IMR-90 (cell line): ENCODE results near the gene THADA. TPM values are rescaled to one million over a fixed set of nuclear protein-coding genes. Genes with fewer than 3 reads are reported as not detected.

ENCODE experiments used
- ATAC-seq: fragments of 200-7000 bp; cut with Tn5 transposase; 2 replicates; pipeline ENCODE4 v1.9.1; 2020; ENCODE audit warnings: low read depth, mild to moderate bottlenecking, moderate library complexity
- BruUV-seq: library from RNA; stranded (reverse); fragments of 400-500 nt; replicated peaks from 2 replicates; lab custom pipeline; 2021; lab: Mats Ljungman, UMichigan
- CTCF ChIA-PET: fragments of 300-600 bp; formaldehyde crosslinking; extraction: SDS; loops from one replicate; lab custom pipeline; 2021; ENCODE audit warnings: antibody characterized with exemption; lab: Yijun Ruan, JAX
- POLR2A ChIA-PET: fragments of 300-600 bp; sonication (Branson Sonifier 250); formaldehyde crosslinking; loops from one replicate; lab custom pipeline; 2022; ENCODE audit warnings: antibody characterized with exemption; ENCODE audit not compliant: unreplicated experiment; lab: Charles Lee
- DNase-seq: peaks from one replicate; pipeline ENCODE4 v3.0.0; 2013
- H2AFZ ChIP-seq: replicated peaks from 2 replicates; pipeline ENCODE3; 2013; ENCODE audit warnings: low read length, mild to moderate bottlenecking; ENCODE audit not compliant: poor library complexity
- H2AK5ac ChIP-seq: 2 replicates; pipeline ENCODE4 v1.6.1; 2013; ENCODE audit warnings: low read depth, low read length, inconsistent platforms
- H2AK9ac ChIP-seq: replicated peaks from 2 replicates; pipeline ENCODE3; 2013; ENCODE audit warnings: mild to moderate bottlenecking, low read depth, low read length, moderate library complexity; ENCODE audit not compliant: poor library complexity
- H2BK120ac ChIP-seq: 2 replicates; pipeline ENCODE4 v1.6.1; 2013; ENCODE audit warnings: low read depth, low read length, inconsistent platforms
- H2BK15ac ChIP-seq: 3 replicates; pipeline ENCODE4 v1.6.1; 2013; ENCODE audit warnings: low read depth, low read length, inconsistent platforms
- H2BK20ac ChIP-seq: 2 replicates; pipeline ENCODE4 v1.6.1; 2013; ENCODE audit warnings: low read depth, mild to moderate bottlenecking, inconsistent platforms, low read length, moderate library complexity
- H2BK5ac ChIP-seq: 2 replicates; pipeline ENCODE4 v1.6.1; 2013; ENCODE audit warnings: mild to moderate bottlenecking, low read depth, low read length, inconsistent platforms; ENCODE audit not compliant: poor library complexity, severe bottlenecking
- H3K14ac ChIP-seq: replicated peaks from 2 replicates; pipeline ENCODE4 v1.6.1; 2013; ENCODE audit warnings: low read depth, low read length, inconsistent platforms
- H3K18ac ChIP-seq: 2 replicates; pipeline ENCODE4 v1.6.1; 2013; ENCODE audit warnings: low read depth, low read length, control low read depth
- H3K23ac ChIP-seq: 2 replicates; pipeline ENCODE4 v1.6.1; 2013; ENCODE audit warnings: low read depth, low read length, inconsistent platforms
- H3K27ac ChIP-seq: 2 replicates; pipeline ENCODE4 v1.5.1; 2013; ENCODE audit warnings: mild to moderate bottlenecking, control low read depth, low read length; ENCODE audit not compliant: insufficient read depth
- H3K27me3 ChIP-seq: 2 replicates; pipeline ENCODE4 v1.6.1; 2013; ENCODE audit warnings: low read length; ENCODE audit not compliant: control insufficient read depth, insufficient read depth
- H3K36me3 ChIP-seq: 2 replicates; pipeline ENCODE4 v1.6.1; 2013; ENCODE audit warnings: low read length, mixed read lengths; ENCODE audit not compliant: control insufficient read depth, insufficient read depth
- H3K4ac ChIP-seq: 2 replicates; pipeline ENCODE4 v1.6.1; 2013; ENCODE audit warnings: low read depth, low read length, inconsistent platforms
- H3K4me1 ChIP-seq: 2 replicates; pipeline ENCODE4 v1.6.1; 2013; ENCODE audit warnings: low read length, mixed read lengths; ENCODE audit not compliant: control insufficient read depth, insufficient read depth
- H3K4me2 ChIP-seq: 2 replicates; pipeline ENCODE4 v1.6.1; 2013; ENCODE audit warnings: low read depth, mild to moderate bottlenecking, control low read depth, low read length, moderate library complexity
- H3K4me3 ChIP-seq: 2 replicates; pipeline ENCODE4 v1.5.1; 2013; ENCODE audit warnings: low read depth, mild to moderate bottlenecking, control low read depth, low read length, moderate library complexity; ENCODE audit not compliant: insufficient read depth
- H3K56ac ChIP-seq: 2 replicates; pipeline ENCODE4 v1.6.1; 2013; ENCODE audit warnings: low read length, inconsistent platforms; ENCODE audit not compliant: insufficient read depth; ENCODE audit errors: extremely low read depth
- H3K79me1 ChIP-seq, 2 experiments: 2 replicates each; pipeline ENCODE4 v1.6.1; 2013; ENCODE audit warnings: low read length in 2 of 2, inconsistent platforms in 1 of 2, low read depth in 1 of 2
- H3K9ac ChIP-seq: 2 replicates; pipeline ENCODE4 v1.6.1; 2013; ENCODE audit warnings: low read depth, low read length, control low read depth
- H3K9me1 ChIP-seq: 2 replicates; pipeline ENCODE4 v1.6.1; 2013; ENCODE audit warnings: low read length, inconsistent platforms; ENCODE audit not compliant: insufficient read depth
- H3K9me3 ChIP-seq: 2 replicates; pipeline ENCODE4 v1.6.1; 2013; ENCODE audit warnings: low read length; ENCODE audit not compliant: control insufficient read depth, insufficient read depth
- H4K20me1 ChIP-seq: 2 replicates; pipeline ENCODE4 v1.6.1; 2013; ENCODE audit warnings: low read length, inconsistent platforms; ENCODE audit not compliant: insufficient read depth
- H4K5ac ChIP-seq: 2 replicates; pipeline ENCODE4 v1.6.1; 2013; ENCODE audit warnings: mild to moderate bottlenecking, low read depth, low read length, control low read depth
- H4K8ac ChIP-seq, 2 experiments: 2 replicates each; pipeline ENCODE4 v1.6.1; 2013; ENCODE audit warnings: low read depth in 2 of 2, low read length in 2 of 2, control low read depth in 1 of 2, inconsistent platforms in 1 of 2
- H4K91ac ChIP-seq: 2 replicates; pipeline ENCODE4 v1.6.1; 2013; ENCODE audit warnings: low read depth, low read length, inconsistent platforms; ENCODE audit not compliant: insufficient read depth
- MXI1 ChIP-seq: IDR thresholded peaks from 2 replicates; pipeline ENCODE4 v1.6.1; 2012; ENCODE audit warnings: low read depth, mild to moderate bottlenecking, low read length, moderate library complexity, borderline replicate concordance
- WGBS, 2 experiments: methylation state at CpG; one replicate each; pipeline versions ENCODE4 v1.1.5 to v1.1.7; 2013; ENCODE audit warnings: missing lambda C conversion rate in 2 of 2; ENCODE audit not compliant: insufficient read length in 1 of 2; ENCODE audit errors: extremely low coverage in 2 of 2; 5-methylcytosine and 5-hydroxymethylcytosine counted together
- dilution Hi-C: fragments of 300-500 bp; cut with HindIII; formaldehyde crosslinking; loops from one replicate; pipeline ENCODE4 v1.14.3; 2018; ENCODE audit warnings: low sequenced_read_pairs; ENCODE audit not compliant: unreplicated experiment
- in situ Hi-C: fragments of 300-500 bp; cut with MboI; formaldehyde crosslinking; loops from 3 replicates; pipeline ENCODE4 v1.14.3; 2019; ENCODE audit warnings: low sequenced_read_pairs, inconsistent platforms, mixed read lengths
- intact Hi-C: fragments of 100-400 bp; cut with micrococcal nuclease; formaldehyde crosslinking; loops from 2 replicates; pipeline ENCODE4 v1.10.0; 2022
- polyA plus RNA-seq, 3 experiments: library from polyadenylated mRNA; depleted of rRNA; stranded (reverse); fragments of >200 nt; gene quantifications; 2 replicates each; pipeline ENCODE4 v1.2.3, GENCODE V29; 2012; ENCODE audit warnings: low replicate concordance in 1 of 3
- total RNA-seq: library from RNA; depleted of rRNA; stranded (reverse); fragments of >200 nt; gene quantifications from 2 replicates; pipeline ENCODE4 v1.2.3, GENCODE V29; 2012

THADA gene
- total and polyA plus RNA-seq, 2 of the 4 experiments (the other 2 are of a cell fraction): 10.5 to 21.3 TPM

DNA sequence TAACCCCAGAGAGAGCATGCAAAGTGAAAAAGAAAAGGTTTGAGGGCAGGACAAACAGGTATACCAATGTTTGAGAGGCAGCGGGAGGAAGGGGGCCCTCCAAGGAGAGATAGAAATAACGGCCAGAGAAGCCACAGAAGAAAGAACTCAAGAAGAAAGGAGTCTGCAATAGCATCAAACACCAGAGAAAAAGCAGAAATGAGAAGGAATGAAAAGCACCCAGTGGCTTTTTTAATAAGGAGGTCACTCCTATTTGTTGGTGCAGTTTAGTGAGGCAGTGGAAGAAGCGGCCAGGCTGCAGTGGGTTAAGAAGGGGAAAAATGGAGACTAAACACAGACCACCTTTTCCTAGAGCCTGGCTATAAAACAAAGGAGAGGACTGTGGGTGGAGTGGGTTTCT lies 177.2 kb downstream of the THADA start:
- no peak overlapping the region for H2BK20ac ChIP-seq
- H4K20me1 ChIP-seq: no peaks in the 10 kb centered on the region
- DNase-seq (no peak), ATAC-seq (no peak)
- no peaks in the 10 kb centered on the region for H3K27me3 ChIP-seq
- H2AFZ ChIP-seq: no peak overlapping the region
- H3K9me3 ChIP-seq: no peaks in the 10 kb centered on the region
- H3K18ac ChIP-seq: no peak overlapping the region
- H2AK5ac ChIP-seq: no peak overlapping the region
- H4K91ac ChIP-seq: no peak overlapping the region
- no peak for TF ChIP-seq MXI1
- intact Hi-C loops (no loop called here), dilution Hi-C loops (no loop called here), in situ Hi-C loops (no loop called here)
- no peak overlapping the region for H3K56ac ChIP-seq
- H3K14ac ChIP-seq: no peak overlapping the region
- ChIA-PET CTCF (no interaction called here), POLR2A (no interaction called here)
- H3K27ac ChIP-seq: no peak overlapping the region
- no peak overlapping the region for H2BK5ac ChIP-seq
- H3K79me1 ChIP-seq: no peaks in the 10 kb centered on the region
- H4K5ac ChIP-seq: no peak overlapping the region
- no peak overlapping the region for H3K9ac ChIP-seq
- H2AK9ac ChIP-seq: no peak overlapping the region
- WGBS, 2 experiments: 83% methylated on average over 1 of the region's 3 CpGs; no CpG with 5 or more reads in 1 of the 2 experiments
- no peak overlapping the region for H3K4me3 ChIP-seq
- no TSS peak for BruUV-seq
- no peak overlapping the region for H2BK15ac ChIP-seq
- H3K4me2 ChIP-seq: no peak overlapping the region
- H3K9me1 ChIP-seq: no peaks in the 10 kb centered on the region
- H3K4me1 ChIP-seq: no peaks in the 10 kb centered on the region
- H4K8ac ChIP-seq: no peak overlapping the region
- no peak overlapping the region for H3K23ac ChIP-seq
- no peak overlapping the region for H3K4ac ChIP-seq
- no peaks in the 10 kb centered on the region; the same call in 1 of the 2 replicates for H3K36me3 ChIP-seq
- no peak overlapping the region for H2BK120ac ChIP-seq
